ENCODE data around the gene KLF3.

KLF3 gene

DNA sequence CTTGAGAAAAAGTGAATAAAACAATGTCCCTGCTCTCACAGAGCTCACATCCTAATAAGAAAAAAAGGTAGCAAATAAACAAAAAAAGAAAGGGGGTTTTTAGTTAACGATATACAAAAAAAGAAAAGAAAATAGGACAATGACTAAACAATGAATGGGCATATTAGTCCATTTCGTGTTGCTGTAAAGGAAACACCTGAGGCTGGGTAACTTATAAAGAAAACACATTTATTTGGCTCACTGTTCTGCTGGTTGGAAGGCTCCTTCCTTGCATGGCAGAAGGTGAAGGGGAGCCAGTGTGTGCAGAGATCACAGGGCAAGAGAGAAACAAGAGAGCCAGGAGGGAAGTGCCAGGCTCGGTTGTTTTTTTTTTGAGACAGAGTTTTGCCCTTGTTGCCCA lies 4.7 kb upstream of the KLF3 start:
- no peak overlapping the region for H3K9ac ChIP-seq (ENCODE audit: low read depth, low read length)
- H3K4me3 ChIP-seq (ENCODE audit: low read length): no peak overlapping the region
- peaks cover 7% of the 10 kb centered on the region for H3K27me3 ChIP-seq (ENCODE audit: control insufficient read depth, insufficient read depth, low read length)
- no peaks in the 10 kb centered on the region for H3K9me3 ChIP-seq (replicated peaks; ENCODE audit: low read length)
- no peaks in the 10 kb centered on the region for H3K36me3 ChIP-seq (ENCODE audit: insufficient read depth, low read length)
- H3K4me2 ChIP-seq (ENCODE audit: low read length): no peak overlapping the region
- peaks cover 10% of the 10 kb centered on the region for H3K4me1 ChIP-seq (ENCODE audit: control insufficient read depth, insufficient read depth, low read length)

DNA sequence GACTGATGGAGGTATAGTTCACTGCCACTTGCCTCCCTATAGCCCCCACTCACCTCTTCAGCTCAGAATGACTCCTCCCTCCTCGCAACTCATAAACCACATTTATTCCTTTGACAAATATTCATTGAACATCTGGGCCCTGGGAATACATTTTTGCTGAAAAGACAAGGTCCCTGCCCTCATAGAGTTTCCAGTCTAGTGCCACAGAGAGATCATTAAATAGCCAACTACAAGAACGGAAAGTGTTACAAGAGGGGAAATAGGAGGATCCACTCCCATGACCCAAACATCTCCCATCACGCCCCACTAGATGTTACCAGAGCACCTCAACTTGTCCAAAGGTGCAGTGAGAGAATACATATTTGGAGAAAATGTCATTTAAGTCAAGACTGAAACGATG lies 3.2 kb upstream of the KLF3 start:
- H3K36me3 ChIP-seq (ENCODE audit: insufficient read depth, low read length): no peaks in the 10 kb centered on the region
- no peak overlapping the region for H3K9ac ChIP-seq (ENCODE audit: low read depth, low read length)
- peaks cover 6% of the 10 kb centered on the region for H3K27me3 ChIP-seq (ENCODE audit: control insufficient read depth, insufficient read depth, low read length)
- no peak overlapping the region for H3K4me3 ChIP-seq (ENCODE audit: low read length)
- H3K4me1 ChIP-seq (ENCODE audit: control insufficient read depth, insufficient read depth, low read length): peaks cover 10% of the 10 kb centered on the region
- no peaks in the 10 kb centered on the region for H3K9me3 ChIP-seq (replicated peaks; ENCODE audit: low read length)
- no peak overlapping the region for H3K4me2 ChIP-seq (ENCODE audit: low read length)

DNA sequence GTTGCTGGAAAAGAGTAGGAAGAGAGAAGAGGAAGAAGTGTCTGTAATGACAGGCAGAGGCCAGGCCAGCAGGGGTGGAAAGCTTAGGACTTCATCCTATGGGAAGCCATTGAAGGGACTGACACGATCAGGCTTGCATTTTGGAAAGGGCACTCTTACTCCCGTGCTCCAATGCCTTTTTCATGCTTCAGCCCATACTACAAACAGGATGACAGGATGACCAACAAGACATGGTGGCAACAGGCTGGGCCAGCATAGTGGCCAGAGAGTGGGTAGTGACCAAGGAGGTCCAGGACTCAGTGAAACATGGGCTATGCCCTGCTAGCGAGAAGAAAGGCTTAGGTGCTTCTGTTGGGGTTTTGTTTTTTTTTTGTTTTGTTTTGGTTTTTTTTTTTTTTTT lies 2.6 kb upstream of the KLF3 start:
- no peak overlapping the region for H3K4me3 ChIP-seq (ENCODE audit: low read length)
- no peak overlapping the region for H3K9ac ChIP-seq (ENCODE audit: low read depth, low read length)
- H3K9me3 ChIP-seq (replicated peaks; ENCODE audit: low read length): no peaks in the 10 kb centered on the region
- H3K4me2 ChIP-seq (ENCODE audit: low read length): no peak overlapping the region
- H3K4me1 ChIP-seq (ENCODE audit: control insufficient read depth, insufficient read depth, low read length): peaks cover 13% of the 10 kb centered on the region
- peaks cover under 1% of the 10 kb centered on the region for H3K27me3 ChIP-seq (ENCODE audit: control insufficient read depth, insufficient read depth, low read length)
- no peaks in the 10 kb centered on the region for H3K36me3 ChIP-seq (ENCODE audit: insufficient read depth, low read length)

DNA sequence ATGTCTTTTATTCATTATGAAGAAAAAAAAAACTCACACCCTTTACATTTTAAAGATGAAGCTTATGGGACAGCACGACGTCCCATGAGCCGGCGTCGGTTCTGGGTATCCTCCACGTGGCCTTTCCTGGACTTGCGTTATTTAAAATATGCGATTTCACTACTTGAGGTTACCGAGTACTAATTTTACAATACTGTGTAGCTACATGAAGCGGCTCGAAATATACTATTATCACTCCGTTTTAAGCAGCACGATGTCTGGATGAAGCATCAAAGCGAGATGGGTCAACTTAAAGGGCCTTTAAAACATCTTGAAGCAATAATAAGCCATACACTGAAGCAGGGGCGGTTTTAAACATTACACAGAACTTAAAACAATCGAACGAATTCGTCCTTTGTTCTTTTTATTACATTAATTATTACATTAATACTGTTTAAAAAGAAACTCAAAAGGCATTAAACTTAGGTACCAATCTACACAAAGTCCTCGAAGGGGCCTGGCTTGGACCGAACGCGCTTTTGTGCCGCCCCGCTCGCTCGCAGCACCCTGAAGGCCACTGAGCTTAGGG lies 1.4 kb upstream of the KLF3 start:
- H3K36me3 ChIP-seq (ENCODE audit: insufficient read depth, low read length): no peaks in the 10 kb centered on the region
- peaks cover 22% of the 10 kb centered on the region for H3K4me1 ChIP-seq (ENCODE audit: control insufficient read depth, insufficient read depth, low read length)
- no peaks in the 10 kb centered on the region for H3K27me3 ChIP-seq (ENCODE audit: control insufficient read depth, insufficient read depth, low read length)

DNA sequence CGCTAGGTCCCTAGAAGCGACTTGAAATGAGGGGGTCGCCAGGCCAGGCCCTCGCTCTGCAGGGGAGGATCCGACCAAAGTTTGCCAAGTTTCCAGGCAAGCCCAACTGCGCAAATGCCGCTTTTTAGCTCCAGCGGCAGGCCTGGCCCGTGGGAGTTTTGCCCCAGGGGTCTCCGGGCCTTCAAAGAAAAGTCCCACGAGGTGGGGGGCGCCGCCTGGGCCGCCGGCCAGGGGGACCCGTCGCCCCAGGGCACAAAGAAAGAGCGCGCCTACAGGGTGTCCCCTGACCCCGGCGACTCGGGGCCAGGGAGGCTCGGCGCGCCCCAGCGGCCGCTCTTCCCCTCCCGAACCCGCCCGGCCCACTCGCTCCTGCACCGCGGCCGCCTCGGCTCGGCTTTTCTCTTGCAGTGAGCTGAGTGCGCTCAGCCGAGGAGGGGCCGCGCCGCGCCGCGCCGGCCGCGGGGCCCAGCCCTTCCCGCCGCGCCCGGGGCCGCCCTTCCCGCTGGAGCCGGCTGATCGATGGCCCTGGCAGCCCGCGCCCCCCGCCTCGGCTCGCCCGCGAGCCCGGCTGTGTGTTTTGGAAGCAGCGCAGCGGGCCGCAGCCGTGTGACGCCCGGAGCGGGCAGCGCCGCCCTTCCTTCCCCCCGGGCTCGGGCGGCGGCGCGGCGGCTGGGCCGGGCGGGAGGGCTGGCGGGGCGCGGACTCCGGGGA lies 754 bp upstream of the KLF3 start:
- Histone ChIP-seq H3K9ac (ENCODE audit: low read depth, low read length) (peak overlapping the region; percentile 95), H3K36me3 (ENCODE audit: insufficient read depth, low read length) (no peaks in the 10 kb centered on the region), H3K4me1 (ENCODE audit: control insufficient read depth, insufficient read depth, low read length) (peaks cover 29% of the 10 kb centered on the region), H3K27me3 (ENCODE audit: control insufficient read depth, insufficient read depth, low read length) (no peaks in the 10 kb centered on the region), H3K4me2 (ENCODE audit: low read length) (peak overlapping the region; percentile 96), H3K4me3 (ENCODE audit: low read length) (peak overlapping the region; percentile 78), H3K9me3 (replicated peaks; ENCODE audit: low read length) (no peaks in the 10 kb centered on the region)

More for the DNA sequence above, 1.4 kb upstream of the KLF3 start:
- Histone ChIP-seq H3K9me3 (replicated peaks; ENCODE audit: low read length) (no peaks in the 10 kb centered on the region), H3K4me3 (ENCODE audit: low read length) (peak overlapping the region; percentile 78), H3K9ac (ENCODE audit: low read depth, low read length) (peak overlapping the region; percentile 95), H3K4me2 (ENCODE audit: low read length) (peak overlapping the region; percentile 96)

DNA sequence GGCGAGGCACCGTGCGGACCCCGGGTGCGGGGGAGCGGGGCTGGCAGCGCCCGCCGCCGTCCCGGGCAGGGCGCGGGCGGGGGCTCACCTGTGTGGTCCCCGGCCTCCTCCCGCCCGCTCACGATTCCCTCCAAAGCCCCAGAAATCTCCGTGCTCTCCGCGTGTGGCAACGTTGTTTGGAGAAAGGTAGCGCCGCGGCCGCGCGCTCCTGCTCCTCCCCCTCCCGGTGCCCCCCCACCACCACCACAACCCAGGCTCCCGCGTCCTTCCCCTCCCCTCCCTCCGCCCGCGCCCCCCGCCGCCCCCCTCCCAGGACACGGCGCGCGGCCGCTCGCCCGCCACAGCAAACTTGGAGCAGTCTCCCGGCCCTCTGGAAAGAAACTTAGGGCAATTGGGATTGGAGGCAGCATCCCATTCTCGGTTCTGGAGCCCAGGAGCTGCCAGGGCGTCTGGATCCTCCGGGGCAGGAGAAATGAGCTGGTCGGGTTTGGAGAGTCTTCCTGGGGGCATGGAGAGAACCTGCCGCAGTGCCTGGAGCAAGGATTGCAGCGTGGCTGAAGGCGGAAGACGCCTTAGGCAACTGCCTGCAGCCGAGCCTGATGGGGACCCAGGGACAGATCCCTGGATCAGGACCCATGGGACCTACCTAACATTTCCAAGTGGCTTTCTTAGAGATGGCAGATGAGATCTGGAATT lies 855 bp downstream of the KLF3 start:
- Histone ChIP-seq H3K27me3 (ENCODE audit: control insufficient read depth, insufficient read depth, low read length) (no peaks in the 10 kb centered on the region), H3K36me3 (ENCODE audit: insufficient read depth, low read length) (no peaks in the 10 kb centered on the region), H3K4me3 (ENCODE audit: low read length) (peak overlapping the region; percentile 85), H3K9me3 (replicated peaks; ENCODE audit: low read length) (no peaks in the 10 kb centered on the region), H3K4me1 (ENCODE audit: control insufficient read depth, insufficient read depth, low read length) (peaks cover 41% of the 10 kb centered on the region), H3K9ac (ENCODE audit: low read depth, low read length) (peak overlapping the region; percentile 90), H3K4me2 (ENCODE audit: low read length) (peak overlapping the region; percentile 89)

DNA sequence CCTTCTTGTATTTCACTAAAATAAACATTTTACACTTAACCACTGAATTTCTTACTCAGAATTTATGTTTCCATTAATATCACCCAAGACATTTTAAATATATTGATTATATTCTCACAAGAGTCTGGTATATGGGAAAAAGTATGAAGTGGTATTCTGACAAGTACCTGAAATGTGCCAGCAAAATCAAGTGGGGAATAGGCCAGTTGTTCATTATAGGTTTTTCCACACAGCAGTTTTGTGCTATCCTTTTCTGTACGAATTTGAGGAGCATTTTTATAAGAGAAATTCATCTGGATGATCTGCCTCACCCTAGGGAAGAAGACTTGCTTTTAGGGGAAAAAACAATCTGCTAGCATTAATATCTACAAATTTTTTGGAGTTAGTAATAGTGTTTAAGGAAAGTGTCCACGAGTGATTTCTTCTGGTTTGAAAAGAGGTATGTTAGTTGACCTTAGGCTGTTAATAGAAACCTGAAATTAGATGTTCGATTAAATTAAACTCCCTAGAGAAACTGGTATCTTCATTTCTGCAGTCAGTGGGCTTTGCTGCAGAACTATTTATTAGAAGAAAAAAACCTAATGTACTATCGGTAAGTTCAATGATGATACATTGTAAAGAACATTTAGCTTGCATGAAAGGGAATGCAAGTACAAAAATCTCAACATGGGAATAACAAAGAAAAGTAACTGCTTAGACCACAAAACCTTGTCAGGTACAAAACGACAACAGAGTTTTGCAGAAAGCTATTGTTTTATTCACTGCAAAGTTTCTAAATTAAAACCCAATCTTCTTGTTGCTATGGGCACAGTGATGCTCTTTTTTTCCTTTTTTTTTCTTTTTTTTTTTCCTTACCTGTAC lies 1.8 kb downstream of the KLF3 start:
- Histone ChIP-seq H3K9ac (ENCODE audit: low read depth, low read length) (peak overlapping the region; percentile 90), H3K4me3 (ENCODE audit: low read length) (peak overlapping the region; percentile 85), H3K27me3 (ENCODE audit: control insufficient read depth, insufficient read depth, low read length) (no peaks in the 10 kb centered on the region), H3K36me3 (ENCODE audit: insufficient read depth, low read length) (no peaks in the 10 kb centered on the region), H3K4me2 (ENCODE audit: low read length) (peak overlapping the region; percentile 89), H3K4me1 (ENCODE audit: control insufficient read depth, insufficient read depth, low read length) (peaks cover 50% of the 10 kb centered on the region), H3K9me3 (replicated peaks; ENCODE audit: low read length) (no peaks in the 10 kb centered on the region)

DNA sequence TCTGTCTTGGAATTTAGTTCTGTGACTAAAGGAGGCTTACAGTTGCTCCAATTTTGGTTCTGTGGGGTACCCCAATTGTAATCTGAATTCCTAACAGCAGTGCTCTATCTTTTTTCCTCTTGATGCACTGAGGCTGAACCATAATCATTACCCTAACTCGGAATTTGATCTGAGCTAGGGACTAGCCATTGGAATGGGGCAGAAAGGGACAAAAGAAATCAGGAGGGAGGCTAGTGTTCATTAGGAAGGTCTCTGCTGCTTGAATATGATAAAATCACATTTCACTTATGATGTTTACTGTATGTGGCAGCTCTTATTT lies 2.7 kb downstream of the KLF3 start:
- no peaks in the 10 kb centered on the region for H3K9me3 ChIP-seq (replicated peaks; ENCODE audit: low read length)
- H3K4me3 ChIP-seq (ENCODE audit: low read length): peak overlapping the region; percentile 85
- peak overlapping the region; percentile 89 for H3K4me2 ChIP-seq (ENCODE audit: low read length)
- no peaks in the 10 kb centered on the region for H3K36me3 ChIP-seq (ENCODE audit: insufficient read depth, low read length)
- peak overlapping the region; percentile 90 for H3K9ac ChIP-seq (ENCODE audit: low read depth, low read length)
- H3K27me3 ChIP-seq (ENCODE audit: control insufficient read depth, insufficient read depth, low read length): no peaks in the 10 kb centered on the region
- H3K4me1 ChIP-seq (ENCODE audit: control insufficient read depth, insufficient read depth, low read length): peaks cover 59% of the 10 kb centered on the region

DNA sequence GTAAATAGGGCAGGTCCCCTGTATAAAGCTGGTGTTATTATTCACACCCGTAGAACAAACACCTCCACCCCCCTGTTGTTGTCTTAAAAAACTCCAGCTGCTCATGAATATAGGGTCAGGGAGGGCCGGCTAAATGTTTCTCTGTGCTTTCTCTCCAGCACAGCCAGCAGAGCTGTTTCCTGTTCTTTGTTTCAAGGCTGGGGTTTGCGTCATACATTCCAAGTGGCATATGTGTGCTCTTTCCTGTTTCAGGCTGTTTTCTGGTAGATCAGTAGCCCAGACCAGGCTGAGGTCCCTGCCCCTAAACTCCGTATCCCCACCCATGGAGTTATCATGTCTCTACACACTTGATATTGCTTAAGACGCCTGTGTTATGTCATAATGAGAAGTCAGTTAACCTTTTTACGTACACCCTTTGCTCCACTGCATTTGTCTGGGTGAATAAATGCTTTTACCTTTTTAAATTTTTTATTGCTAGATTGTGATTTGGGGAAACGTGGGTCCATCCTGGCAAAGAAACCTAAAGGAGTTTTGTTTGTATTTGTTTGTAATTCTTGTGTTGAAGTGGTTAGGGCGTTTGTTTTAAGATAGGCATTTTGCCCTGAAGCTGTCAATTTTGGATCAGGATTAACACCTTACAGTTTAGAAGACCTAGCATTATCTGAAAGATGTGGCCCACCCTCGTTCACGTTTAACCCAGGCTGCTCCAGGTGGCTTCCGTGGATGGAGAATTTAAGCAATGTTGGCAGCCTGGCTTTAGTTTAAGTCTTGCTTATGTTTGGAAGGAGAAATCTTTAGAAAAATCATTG lies 3.3 kb downstream of the KLF3 start:
- Histone ChIP-seq H3K4me1 (ENCODE audit: control insufficient read depth, insufficient read depth, low read length) (peaks cover 62% of the 10 kb centered on the region), H3K9ac (ENCODE audit: low read depth, low read length) (peak overlapping the region; percentile 90)

DNA sequence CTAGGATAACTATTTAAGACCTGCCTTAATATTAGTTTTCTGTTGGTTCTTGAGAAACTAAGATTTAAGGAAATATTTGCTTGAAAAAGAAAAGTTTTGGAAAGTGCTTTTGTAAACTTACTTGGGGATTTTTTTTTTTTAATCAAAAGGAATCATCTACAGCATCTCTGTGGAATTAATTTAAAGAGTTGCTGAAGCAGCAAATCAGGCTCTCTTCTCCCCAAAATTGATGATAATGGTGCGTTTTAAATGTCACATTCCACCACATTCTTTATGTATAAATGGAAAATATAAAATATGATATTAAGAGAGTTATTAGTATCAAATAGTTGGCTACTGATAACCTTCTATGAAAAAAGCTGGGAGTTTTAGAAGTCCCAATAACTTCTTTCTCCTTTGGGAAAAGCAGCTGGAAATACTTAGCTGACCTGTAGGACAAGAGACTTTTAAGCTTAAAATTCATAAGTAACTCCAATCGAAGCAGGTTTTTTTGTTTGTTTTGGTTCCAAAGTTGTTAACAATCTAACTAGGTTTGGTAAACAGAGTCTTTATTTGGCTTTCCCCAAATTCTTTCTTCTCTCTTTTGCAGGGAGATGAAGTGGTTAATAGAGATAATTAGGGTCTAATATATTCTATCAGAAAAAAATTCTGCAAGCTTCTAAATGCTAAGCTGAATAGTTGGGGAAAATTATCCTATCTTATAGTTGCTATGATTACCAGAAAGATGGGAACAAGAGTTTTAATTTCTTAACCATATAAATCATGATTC lies 4.4 kb downstream of the KLF3 start:
- H3K9me3 ChIP-seq (replicated peaks; ENCODE audit: low read length): no peaks in the 10 kb centered on the region
- peaks cover 66% of the 10 kb centered on the region for H3K4me1 ChIP-seq (ENCODE audit: control insufficient read depth, insufficient read depth, low read length)
- H3K4me3 ChIP-seq (ENCODE audit: low read length): no peak overlapping the region
- H3K9ac ChIP-seq (ENCODE audit: low read depth, low read length): peak overlapping the region; percentile 90
- no peaks in the 10 kb centered on the region for H3K36me3 ChIP-seq (ENCODE audit: insufficient read depth, low read length)
- peak overlapping the region; percentile 89 for H3K4me2 ChIP-seq (ENCODE audit: low read length)
- no peaks in the 10 kb centered on the region for H3K27me3 ChIP-seq (ENCODE audit: control insufficient read depth, insufficient read depth, low read length)

More for the DNA sequence above, 3.3 kb downstream of the KLF3 start:
- H3K4me3 ChIP-seq (ENCODE audit: low read length): peak overlapping the region; percentile 85
- H3K36me3 ChIP-seq (ENCODE audit: insufficient read depth, low read length): no peaks in the 10 kb centered on the region
- H3K4me2 ChIP-seq (ENCODE audit: low read length): peak overlapping the region; percentile 89
- H3K9me3 ChIP-seq (replicated peaks; ENCODE audit: low read length): no peaks in the 10 kb centered on the region
- H3K27me3 ChIP-seq (ENCODE audit: control insufficient read depth, insufficient read depth, low read length): no peaks in the 10 kb centered on the region

All from skeletal muscle satellite cell (primary cell).